GM18858 (cell line): ENCODE results near the gene OR8H1.

ENCODE experiments used
- ATAC-seq: cut with Tn5 transposase; IDR thresholded peaks from one replicate; pipeline ENCODE4 v1.9.1; 2021; ENCODE audit not compliant: unreplicated experiment

OR8H1 gene

GRCh38 chr11:56292154-56292553 is at the start of gene OR8H1:
Gene OR8H1 (minus strand): TSS chr11:56292254. CDS start chr11:56291062, 1,192 bp downstream.
- no peak for ATAC-seq

DNA sequence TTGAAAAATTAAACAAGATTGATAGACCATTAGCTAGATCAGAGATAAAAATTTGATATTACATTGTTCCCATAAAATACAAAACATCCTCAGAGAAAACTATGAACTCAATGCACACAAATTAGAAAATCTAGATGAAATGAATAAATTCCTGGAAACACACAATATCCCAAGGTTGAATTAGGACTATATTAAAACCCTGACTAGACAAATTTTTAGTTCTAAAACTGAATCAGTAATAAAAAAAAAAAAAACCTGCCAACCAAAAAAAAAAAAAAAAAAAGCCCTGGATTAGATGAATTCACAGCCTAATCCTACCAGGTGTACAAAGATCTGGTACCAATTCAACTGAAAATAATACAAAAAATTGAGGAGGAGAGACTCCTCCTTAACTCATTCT is 48.2 kb upstream of the OR8H1 start:
- no peak for ATAC-seq

- no peak for ATAC-seq
Observed at GRCh38 chr11:56333156-56333555, 41.1 kb upstream of the OR8H1 start.

- ATAC-seq: no peak
Observed at GRCh38 chr11:56331861-56332491, 39.9 kb upstream of the OR8H1 start.

GRCh38 chr11:56314844-56315243 is 22.8 kb upstream of the OR8H1 start, which contains the start of gene OR8K3:
Gene OR8K3 (plus strand): TSS chr11:56315144. CDS start chr11:56318307, 3,163 bp downstream.
- no peak for ATAC-seq

DNA sequence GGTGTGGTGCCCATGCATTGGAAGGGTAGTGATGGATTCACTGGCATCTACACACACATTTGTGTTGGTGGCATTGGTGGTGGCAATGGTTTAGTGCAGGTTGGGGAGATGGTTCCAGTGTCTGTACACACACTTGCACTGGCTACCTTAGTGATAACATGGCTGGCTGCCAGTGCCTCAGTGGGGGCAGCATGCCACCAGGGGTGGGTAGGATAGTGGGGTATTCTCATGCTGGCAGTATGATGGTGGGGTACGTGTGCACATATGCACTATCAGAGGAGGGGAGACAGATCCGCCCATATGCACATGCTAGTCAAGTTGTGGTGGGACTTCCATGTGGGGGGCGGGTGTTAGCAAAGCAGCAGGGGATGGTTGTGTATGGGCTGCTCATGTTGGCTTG is 15.8 kb upstream of the OR8H1 start:
- no peak for ATAC-seq

GRCh38 chr11:56296898-56297297 is 4.8 kb upstream of the OR8H1 start:
- ATAC-seq: no peak

- no peak for ATAC-seq
Observed at GRCh38 chr11:56273854-56274253, 18.2 kb downstream of the OR8H1 start, which contains the start of gene OR5T1. Gene OR5T1 (plus strand): TSS chr11:56274154. CDS start chr11:56275639, 1,485 bp downstream.

DNA sequence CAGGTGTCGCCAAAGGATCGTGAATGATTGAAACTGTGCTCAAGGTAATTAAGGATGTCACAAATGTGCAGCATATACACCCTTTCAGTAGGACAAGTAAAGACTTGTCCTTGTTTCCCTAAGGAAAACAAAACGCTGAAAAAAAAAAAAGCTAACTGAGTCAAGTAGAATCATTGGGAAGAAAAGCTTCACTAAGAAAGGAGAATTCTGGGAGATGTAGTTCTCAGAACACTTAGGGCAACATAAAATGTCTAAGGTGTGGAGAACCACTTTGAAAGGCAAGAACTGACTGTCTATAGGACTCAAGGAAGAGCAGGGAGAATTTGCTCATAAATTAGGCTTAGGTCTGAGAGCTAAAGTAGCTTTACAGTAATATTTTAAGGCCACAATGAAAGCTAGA is 21.0 kb downstream of the OR8H1 start:
- no peak for ATAC-seq

GRCh38 chr11:56251954-56252353 is 40.1 kb downstream of the OR8H1 start, which contains the start of gene OR5T3:
Gene OR5T3 (plus strand): TSS chr11:56252254. CDS start chr11:56252254, 0 bp downstream.
- no peak for ATAC-seq
